Raji (cell line): ENCODE results near the gene LPIN2.

ENCODE experiments used
- POLR2A ChIP-seq: IDR thresholded peaks from 2 replicates; pipeline ENCODE4 v1.6.1; 2011; ENCODE audit warnings: low read depth, low read length, control low read depth; ENCODE audit not compliant: insufficient read depth

LPIN2 gene

GRCh38 chr18:3014503-3015203, 1.7 kb upstream of the LPIN2 start:
- no peak for TF ChIP-seq POLR2A

- TF ChIP-seq POLR2A: no peak
Observed at GRCh38 chr18:3012136-3013023, 564 bp downstream of the LPIN2 start.

GRCh38 chr18:3010086-3010485, 2.9 kb downstream of the LPIN2 start:
- no peak for TF ChIP-seq POLR2A

GRCh38 chr18:3008541-3008940, 4.4 kb downstream of the LPIN2 start:
- no peak for TF ChIP-seq POLR2A

- no peak for TF ChIP-seq POLR2A
Observed at GRCh38 chr18:3007491-3007890, 5.5 kb downstream of the LPIN2 start.

GRCh38 chr18:3005462-3005861, 7.5 kb downstream of the LPIN2 start:
- TF ChIP-seq POLR2A: no peak

GRCh38 chr18:3002732-3003131, 10.2 kb downstream of the LPIN2 start:
- no peak for TF ChIP-seq POLR2A

GRCh38 chr18:2998644-2999043, 14.3 kb downstream of the LPIN2 start:
- TF ChIP-seq POLR2A: no peak

- no peak for TF ChIP-seq POLR2A
Observed at GRCh38 chr18:2997846-2998564, 14.9 kb downstream of the LPIN2 start.

GRCh38 chr18:2997429-2997828, 15.5 kb downstream of the LPIN2 start:
- TF ChIP-seq POLR2A: no peak

GRCh38 chr18:2994603-2995432, 18.1 kb downstream of the LPIN2 start:
- no peak for TF ChIP-seq POLR2A

- TF ChIP-seq POLR2A: no peak
Observed at GRCh38 chr18:2994020-2994589, 18.8 kb downstream of the LPIN2 start.

GRCh38 chr18:2992995-2993877, 19.7 kb downstream of the LPIN2 start:
- TF ChIP-seq POLR2A: no peak

- no peak for TF ChIP-seq POLR2A
Observed at GRCh38 chr18:2990956-2991640, 21.8 kb downstream of the LPIN2 start.
